GM19240 (cell line): ENCODE measurements around the gene ARFGAP3.

ENCODE experiments used
- DNase-seq: peaks from one replicate; pipeline ENCODE4 v3.0.0; 2011; ENCODE audit warnings: low spot score; ENCODE audit not compliant: insufficient read length

Gene ARFGAP3, protein sequence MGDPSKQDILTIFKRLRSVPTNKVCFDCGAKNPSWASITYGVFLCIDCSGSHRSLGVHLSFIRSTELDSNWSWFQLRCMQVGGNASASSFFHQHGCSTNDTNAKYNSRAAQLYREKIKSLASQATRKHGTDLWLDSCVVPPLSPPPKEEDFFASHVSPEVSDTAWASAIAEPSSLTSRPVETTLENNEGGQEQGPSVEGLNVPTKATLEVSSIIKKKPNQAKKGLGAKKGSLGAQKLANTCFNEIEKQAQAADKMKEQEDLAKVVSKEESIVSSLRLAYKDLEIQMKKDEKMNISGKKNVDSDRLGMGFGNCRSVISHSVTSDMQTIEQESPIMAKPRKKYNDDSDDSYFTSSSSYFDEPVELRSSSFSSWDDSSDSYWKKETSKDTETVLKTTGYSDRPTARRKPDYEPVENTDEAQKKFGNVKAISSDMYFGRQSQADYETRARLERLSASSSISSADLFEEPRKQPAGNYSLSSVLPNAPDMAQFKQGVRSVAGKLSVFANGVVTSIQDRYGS

DNA sequence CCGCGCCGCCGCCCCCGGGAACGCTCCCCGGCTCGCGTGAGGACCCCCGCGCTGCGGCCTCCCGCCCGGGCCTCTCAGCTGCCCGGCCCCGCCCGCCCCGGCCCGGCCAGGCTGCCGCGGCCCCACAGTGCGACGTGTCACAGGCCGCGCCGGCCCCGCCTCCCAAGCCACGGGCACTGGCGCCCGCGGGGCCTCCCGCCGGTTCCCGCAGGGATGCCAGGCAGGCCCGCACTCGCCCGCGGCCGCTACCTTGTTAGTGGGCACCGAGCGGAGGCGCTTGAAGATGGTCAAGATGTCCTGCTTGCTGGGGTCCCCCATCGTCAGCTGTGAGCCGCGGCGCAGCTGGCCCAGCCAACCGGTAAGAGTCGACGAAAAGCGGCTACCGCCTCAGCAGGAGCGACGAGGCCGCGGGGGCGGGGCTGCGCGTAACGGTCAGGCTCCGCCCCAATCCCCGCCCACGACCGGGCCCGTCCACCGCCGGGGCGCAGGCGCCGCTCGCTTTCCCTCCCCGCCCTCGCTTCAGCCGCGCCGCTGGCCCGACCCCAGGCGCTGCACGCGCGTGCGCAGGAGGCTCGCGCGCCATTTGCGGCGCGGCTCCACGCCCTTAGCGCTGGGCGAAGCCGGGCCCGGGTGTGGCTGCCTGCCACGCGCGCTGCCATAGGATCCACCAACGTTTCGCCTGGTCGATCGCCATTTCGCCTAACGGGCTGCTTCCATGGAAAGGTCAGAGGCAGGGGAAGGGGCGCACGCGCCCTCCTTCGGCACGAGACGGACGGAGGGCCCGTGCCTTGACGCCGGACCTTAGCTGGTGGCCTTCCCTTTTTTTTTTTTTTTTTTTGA lies at the start of gene ARFGAP3:
TSS of gene ARFGAP3 (minus strand) at position 409 of the 840 bp plus-strand sequence. CDS start at position 318, 91 bp downstream.
- peak; percentile 91 for DNase-seq

DNA sequence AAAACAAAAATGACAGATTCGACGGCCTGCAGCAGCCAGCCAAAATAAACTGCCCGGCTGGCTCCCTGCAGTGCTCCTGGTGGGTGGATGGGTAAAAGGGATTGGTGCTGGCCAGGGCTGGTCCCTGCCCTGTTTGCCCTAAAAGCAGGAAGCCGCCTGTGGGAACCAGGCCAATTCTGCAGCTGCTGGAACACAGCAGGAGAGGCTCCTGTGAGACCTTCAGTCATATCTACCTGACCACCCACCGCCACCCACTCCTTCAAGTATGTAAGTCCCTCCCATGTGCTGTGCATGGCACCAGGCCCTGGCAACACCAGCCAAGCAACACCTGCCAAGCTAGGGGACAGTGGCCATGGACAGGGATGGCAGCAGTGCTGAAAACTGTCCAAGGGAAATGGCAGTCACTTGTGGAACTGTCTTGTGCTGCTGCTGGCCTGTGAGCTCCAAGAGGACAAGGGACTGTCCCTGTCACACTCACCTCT lies 48.7 kb upstream of the ARFGAP3 start:
- DNase-seq: no peak

DNA sequence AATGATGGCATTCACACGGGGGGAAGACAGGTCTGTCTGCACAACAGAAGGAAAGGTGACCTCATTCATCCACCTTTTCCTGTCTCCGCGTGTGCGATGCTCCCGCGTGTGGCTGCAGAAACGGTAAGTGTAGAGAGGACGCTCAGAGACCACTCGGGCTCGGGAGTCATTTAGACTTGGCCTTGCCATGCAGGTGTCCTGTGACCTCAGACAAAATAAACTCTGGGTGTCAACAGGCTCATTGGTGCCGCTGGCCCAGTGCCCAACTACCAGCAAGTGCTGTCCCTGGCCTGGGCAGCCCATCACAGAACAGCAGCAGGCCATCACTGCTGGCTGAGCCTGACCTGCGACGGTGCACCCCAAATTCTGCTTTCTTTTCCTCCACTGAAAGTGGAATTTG lies 48.1 kb upstream of the ARFGAP3 start:
- no peak for DNase-seq

DNA sequence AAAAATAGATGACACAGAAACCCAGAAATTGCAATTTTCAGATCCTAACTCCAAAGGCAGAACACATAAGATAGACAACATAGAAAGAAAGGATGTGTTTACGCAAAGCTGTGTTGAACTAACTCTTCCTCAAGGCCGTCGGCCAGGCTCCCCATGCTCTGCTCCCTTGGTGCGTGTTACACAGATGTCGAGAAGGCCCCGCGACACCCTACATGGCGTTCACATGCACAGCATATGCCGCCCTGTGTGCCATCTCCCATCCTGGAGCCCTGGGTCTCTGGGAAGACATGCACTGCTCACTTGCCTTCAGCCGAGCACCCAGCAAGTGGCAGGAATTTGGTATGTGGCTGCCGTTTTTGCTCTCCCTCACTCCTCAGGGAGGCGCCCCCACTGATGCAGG lies 47.0 kb upstream of the ARFGAP3 start:
- DNase-seq: no peak

DNA sequence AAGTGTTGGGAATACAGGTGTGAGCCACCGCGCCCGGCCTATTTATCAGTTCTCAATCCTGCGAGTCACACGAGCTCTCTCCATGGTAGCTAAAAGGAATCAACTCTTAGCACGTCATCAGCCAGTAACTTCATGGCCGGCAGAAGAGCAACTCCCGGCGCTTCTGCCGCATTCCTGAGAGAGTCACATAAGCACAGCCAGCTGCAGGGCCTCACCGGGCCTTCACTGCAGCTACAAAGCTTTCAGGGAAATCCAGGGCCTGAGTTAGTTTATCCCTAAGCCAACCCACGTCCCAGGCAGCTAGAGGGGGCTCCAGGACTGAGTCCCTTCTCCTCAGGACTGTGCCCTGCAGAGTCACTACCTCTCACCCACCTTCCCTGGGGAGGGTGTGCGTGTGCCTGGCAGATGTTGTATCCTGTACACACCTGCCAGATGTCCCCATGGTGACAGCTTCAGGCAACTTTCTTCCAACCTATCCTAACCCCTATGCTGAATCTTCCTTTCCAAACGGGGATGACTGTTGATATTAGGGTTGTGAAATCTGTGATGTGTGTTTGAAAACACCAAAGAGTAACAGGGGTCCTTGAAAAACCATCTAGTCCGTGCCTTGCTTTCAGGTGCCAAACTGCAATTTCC lies 45.9 kb upstream of the ARFGAP3 start:
- no peak for DNase-seq

DNA sequence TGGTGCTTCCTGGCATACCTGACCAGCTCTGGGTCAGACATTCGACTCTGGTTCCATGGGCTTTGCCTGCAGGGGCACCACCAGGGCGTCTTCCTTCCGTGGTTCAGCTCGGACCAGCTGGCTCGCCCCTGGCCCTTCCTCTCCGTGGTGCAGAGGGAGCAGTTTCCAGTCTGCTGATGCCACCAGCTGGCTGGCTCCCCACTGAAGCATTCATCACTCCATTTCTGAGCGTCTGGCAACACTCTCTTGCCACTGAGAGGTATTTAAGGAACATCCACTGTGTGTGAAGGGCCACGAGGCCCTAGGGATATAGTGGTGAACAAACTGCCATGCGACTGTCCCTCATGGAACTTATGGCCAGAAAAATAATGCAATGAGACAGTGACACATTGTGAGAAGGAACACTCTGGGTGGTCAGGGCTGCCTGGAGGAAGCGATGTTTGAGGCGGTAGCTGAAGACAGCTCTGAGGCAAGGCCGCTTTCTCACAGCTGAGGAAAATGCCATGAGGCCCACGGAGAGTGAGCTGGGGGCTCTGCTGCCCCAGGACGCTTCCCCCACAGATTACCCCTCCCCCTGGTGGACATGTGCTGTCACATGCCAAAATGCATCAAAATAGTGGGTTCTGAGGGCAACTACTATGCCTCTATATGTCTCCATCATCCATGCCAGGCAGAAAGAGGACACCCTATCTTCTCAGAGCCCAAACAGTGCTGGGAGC lies 44.9 kb upstream of the ARFGAP3 start:
- DNase-seq: no peak

DNA sequence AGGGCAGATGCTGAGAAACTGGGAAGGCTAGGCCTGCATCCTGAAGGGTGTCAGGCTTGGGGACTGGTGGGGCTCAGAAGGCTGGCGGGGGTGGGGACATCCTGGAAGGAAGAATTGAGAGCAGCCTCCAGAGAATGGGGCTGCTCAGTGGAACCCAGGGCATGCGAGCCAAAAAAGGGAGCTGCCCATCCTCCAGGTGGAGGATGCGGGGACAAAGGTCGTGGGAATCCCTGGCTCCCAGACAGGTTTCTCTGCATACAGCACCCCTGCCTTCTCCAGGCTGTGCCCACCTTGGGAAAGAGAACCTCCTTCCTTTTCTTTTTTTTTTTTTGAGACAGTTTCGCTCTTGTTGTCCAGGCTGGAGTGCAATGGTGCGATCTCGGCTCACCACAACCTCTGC lies 40.9 kb upstream of the ARFGAP3 start:
- no peak for DNase-seq

DNA sequence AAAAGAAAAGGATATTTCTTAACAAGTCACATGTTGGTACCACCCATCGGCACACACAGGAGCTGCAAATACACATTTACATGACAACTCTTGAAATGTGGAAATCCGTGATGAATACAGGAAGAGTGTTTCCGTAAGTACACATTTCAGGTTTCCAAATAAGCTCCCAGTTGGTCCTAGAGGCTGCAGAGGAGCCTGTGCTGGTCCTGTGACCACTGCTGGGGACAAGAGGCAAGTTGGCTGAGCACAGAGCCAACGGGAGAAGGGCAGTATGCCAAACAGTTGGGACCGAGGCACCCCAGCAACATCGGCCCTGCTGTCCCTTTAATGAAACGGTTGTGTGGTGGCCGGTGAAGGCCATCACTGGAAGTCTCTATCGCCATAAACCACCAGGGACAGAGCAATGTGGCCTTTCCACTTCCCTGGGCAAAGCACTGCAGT lies 38.5 kb upstream of the ARFGAP3 start:
- no peak for DNase-seq

DNA sequence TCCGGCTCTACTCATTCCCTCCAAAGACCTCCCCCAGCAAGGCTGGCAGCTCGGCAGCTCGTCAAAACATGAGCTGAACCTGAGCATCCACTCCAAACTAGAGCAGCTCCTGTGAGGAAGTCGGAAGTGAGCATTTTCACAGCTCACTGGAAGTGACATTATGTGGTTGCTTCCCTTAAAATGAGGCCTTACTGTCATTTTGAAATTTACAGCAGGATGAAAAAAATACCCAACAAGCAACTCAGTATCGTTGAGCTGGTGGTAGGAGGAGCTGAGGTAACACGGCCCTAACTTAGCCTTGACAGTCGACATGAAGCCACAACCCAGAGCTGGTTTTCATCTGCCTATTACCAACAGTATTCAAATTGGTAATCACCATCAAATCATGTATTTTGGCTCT lies 38.0 kb upstream of the ARFGAP3 start:
- DNase-seq: no peak

DNA sequence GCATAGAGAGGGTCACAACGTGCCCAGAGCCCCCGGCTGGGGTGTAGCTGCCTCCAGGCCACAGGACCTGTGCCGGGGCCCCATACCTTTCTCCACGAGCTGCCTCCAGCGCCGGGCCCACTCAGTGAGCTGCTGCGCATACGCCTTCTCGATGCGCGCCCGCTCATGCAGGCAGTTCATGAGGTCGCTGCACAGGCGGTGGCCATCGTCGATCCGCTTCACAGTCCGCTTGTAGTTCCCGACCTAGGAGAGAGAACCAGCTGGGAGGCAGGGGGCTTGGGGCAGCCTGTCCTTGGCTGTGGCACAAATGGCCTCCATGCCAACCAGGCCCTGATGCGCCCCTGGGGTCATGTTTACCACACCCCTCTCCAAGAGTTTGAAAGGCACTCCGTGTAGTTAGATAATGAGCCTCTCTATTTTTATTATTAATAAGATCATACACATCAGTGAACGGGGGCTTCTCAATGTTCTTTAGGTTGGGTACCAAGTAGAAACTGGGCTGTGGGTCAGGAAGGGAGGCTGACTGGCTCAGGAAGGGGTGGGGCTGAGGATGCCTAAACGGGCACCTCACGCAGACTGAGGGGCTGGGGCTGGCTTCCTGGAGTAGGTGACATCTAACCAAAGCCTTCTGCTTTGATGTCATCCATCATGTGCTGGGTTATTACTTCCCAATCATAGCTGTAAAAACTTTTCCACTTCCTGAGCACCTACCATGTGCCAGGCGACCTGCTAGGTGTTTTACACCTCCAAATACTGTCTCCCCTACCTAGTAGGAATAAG lies 36.5 kb upstream of the ARFGAP3 start:
- DNase-seq: no peak

DNA sequence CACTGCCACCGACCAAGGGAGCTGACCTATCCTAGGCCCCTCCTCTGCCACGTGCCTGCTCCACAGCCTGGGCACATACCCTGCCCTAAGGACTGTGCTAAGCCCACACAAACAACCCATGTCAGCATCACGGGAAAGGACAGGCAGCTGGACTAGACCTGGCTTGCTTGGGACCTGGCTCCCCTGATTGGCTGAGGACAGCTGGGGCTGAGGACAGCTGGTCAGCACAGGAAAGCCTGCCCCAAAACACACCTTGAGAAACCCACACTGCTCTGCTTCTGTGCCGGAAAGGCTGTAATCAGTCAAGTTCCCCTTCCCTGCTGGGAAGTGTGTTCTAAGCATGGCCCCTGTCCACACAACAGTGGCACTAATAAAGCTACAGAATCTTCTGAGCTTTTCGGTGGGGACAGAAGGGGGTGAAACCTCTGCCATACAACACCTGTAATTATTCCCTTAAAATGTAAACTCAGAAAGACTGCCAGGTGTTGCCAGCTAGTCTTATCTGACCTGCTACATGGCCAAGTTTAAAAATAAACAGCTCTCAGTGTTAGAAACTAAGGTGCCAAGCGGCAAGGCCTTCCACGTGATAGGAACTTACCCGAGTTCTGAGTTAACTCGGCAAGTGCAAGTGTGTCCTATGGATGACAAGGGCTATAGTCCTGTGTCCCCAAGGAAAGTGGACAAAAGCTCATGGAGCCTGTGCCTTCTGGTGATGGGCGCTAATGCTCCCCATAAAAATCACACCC lies 35.7 kb upstream of the ARFGAP3 start:
- no peak for DNase-seq

DNA sequence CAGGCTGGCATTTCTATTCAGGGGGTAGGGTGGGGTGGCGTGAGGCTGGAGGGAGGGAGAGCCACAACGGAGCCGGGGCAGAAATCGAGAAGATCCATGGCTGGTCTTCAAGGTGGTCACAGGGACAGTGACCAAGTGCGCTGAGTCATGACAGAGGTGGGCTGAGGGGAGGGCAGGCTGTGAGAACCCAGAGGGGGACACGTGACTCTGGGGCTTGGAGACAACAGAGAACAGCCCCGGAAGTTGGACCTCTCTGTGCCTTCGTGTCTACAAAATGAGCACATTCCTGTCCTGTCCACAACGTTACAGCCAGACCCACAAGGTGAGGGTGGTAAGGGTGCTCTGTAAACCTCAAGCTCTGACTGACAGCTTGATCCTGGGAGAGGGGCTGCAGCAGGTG lies 35.1 kb upstream of the ARFGAP3 start:
- DNase-seq: no peak

DNA sequence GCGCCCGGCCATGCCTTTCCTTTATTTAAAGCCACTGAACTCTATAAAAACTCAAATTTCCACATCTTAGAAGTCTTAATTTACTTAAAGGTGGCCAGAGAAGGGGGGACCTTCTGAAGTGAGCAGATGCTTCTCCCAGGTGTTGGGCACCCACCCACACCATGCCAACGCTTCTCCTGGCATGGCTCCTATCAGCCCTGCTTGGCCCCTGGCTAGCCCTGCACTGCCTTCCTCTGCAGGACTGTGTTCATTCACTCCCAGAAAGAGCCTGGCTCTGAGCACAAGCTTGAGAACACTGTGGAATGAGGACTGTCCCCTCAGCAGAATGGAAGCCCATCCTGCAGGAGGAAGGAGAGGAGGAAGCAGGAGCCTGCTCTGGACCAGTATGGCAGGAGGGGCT lies 34.6 kb upstream of the ARFGAP3 start:
- no peak for DNase-seq

DNA sequence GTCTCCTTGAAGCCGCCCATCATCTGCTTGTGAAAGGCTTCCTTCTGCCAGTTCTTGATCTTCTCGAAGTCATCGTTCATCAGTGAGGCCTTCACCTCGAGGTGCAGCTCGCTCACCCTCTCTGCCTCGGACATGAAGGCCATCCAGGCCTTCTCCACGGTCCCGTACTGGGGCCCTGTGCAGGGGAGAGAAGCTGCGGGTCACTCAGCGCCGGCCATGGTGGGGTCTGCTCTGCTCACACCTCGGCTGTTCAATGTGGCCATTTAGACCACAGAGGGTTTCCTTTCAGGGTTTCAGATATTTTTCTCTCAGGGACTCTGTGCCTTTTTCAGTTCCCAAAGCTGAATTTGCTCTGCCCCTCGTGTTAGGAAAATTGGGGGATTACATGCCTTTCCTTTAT lies 33.9 kb upstream of the ARFGAP3 start:
- DNase-seq: no peak

DNA sequence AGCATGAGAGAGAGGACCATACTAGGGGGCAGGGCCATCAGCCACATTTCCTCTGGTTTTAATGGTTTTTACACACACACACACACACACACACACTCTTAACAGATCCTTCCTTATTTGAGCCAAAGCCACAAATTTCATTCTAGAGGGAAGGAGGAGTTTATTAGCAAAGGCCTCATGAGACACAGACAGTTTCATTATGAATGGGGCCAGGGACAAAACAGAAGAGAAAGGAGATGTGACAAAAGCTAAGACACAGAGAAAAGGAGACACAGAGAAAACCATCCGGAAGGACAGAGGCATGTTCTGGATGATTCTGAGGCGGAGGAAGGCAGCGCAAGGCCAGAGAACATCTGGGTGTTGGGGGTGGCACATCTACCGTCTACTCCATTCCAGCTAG lies 32.2 kb upstream of the ARFGAP3 start:
- DNase-seq: peak; percentile 77

DNA sequence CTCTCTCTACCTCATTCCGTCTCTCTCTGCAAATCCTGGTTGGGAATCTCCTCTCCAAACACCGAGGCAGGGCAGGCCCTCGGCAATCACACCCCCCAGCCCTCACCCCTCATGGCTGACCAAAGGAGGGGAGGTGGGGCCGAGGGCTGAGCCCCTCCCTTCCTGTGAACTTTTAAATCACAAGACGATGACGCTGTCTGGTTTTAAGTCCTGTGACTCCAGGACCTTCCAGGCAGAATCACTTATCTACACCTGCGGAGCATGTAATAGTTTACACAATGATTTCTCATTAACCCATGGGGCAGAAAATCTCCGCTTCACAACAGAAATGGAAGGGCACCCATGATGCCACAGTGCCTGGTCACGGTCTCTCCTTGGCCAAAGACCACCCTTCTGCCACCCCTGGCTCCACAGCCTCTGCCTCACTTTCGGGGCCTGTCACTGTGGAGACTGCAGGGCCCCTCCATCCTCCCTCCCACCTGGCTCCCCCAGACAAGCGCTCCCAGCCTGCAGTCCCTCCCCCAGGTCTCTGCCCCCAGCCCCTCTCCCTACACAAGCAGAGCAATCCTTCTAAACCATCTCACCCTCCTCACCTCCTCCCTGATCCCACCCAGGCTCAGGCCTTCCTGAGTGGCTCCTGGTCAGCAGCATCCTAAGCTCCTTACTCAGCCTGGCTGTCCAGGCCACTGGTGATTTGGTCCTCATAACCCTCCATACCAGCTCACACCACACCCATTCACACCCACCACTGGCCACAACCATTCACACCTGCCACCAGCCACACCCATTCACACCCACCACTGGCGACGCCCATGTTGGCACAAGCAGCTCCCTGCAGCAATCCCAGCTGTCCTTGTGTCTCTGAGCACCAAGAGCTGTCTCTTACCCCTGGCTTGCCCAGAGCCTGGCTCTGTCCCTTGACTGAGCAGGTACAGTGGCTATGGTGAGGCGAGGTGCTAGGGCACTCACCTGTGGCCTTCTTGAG lies 30.7 kb upstream of the ARFGAP3 start:
- no peak for DNase-seq

DNA sequence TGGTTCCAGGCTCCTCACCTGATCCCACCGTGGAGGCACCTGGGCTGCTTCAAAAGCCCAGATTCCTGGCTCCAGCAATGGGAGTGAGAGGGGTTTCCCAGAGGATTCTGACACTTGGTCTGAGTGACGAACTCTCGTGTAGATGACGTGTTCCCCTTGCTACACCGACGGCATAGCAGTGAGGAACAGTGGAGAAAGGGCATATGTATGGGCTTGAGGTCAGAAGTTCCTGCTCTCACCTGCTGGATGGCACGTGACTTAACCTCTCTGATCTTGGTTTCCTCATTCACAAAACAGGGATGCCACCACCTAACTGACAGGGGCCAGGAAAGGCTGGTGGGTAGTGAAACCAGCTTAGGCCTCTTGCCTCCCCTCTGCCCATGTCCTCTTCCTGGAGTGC lies 30.0 kb upstream of the ARFGAP3 start:
- no peak for DNase-seq

DNA sequence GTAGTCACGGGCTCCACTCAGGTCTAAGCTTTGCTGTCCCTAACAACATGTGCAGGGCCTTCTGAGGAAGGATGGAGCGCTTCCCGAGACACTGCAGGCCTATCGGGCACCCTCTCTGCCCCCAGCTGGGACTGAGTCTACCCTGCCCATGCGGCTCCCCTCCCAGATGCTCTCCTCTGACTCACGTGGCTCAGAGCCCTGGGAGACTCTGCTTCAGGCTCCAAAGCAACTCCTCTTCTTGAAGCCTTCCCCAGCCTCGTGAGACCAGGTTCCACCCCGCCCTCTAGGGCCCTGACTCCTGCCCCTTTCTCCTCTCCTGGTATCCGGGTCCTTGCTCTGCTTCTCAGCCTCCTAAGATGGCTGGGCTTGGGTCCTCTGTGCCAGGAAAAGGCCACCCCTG lies 28.4 kb upstream of the ARFGAP3 start:
- DNase-seq: no peak
